ENCODE results near the gene TOP1.

TOP1 gene

DNA sequence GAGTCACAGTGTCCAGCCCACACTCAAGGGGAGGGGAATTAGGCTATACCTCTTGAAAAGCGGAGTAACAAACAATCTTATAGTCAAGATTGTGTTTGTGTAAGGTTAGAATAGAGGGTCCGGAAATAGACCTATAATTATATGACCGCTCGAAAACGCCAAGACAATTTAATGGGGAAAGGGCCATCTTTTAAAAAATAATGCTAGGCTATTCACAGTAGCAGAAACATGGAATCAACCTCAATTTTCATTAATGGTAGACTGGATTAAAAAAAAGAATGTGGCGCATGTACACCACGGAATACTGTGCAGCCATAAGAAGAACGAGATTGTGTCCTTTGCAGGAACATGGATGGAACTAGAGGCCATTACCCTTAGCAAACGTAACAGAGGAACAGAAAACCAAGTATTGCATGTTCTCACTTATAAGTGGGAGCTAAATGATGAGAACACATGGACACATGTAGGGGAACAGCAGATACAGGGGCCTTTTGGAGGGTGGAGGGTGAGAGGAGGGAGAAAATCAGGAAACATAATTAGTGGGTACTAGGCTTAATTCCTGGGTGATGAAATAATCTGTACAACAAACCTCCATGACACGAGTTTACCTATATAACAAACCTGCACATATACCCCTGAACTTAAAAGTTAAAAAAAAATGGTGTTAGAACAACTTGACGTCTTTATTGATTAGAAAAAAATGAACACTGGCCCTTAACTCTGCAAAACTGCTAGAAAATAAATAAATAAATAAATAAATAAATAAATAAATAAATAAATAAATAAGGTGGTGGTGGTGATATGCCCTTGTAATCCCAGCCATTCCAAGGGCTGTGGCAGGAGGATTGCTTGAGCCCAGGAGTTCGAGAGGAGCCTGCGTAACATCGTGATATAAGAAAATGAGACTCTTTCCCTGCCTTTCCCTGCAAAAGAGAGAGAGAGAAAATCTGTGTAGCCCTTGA, 30.3 kb downstream of the TOP1 start:
- DNase-seq: no peak

DNA sequence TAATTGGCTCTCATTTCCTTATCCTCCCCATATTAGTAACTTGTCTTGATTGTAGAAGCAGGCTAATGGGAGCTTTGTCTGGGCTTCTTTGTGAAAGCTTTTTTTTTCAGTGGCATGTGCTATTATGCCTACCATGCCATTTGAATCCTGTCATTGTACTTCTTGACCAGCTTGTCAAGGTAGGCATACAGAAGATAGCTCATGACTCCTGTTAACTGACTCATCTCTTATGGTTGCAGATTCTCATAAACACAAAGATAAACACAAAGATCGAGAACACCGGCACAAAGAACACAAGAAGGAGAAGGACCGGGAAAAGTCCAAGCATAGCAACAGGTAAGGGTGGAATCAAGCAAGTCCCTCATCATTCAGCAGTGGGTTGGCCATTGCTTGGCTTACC, 32.5 kb downstream of the TOP1 start:
- DNase-seq: no peak

DNA sequence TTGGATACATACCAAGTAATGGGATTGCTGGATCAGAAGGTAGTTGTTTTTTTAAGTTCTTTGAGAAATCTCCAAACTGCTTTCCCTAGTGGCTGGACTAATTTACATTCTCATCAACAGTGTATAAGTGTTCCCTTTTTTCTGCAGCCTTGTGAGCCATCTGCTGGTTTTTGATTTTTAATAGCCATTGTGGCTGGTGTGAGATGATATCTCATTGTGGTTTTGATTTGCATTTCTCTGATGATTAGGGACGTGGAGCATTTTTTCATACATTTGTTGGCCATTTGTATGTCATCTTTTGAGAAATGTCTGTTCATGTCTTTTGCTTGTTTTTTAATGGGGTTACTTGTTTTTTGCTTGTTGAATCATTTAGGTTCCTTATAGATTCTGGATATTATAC, 34.8 kb downstream of the TOP1 start:
- DNase-seq: peak; percentile 88

DNA sequence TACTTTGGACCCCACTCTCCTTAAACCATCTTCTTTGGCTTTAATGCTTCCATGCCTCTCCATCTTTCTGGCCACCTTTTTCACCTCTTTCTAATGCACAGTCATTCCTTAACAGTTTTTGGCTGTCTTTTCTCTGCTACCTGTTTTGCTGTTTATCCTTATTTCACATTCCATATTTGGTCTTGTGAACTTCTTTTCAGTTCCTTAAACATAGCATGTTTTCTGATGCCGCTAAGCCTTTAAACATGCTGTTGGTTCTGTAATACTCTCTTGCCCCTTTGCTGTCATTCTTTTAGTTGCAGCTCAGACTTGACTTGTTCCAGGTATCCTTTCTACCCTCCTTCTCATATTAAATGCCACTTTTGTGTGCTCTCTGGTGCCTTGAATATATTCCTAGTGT, 35.8 kb downstream of the TOP1 start:
- no peak for DNase-seq

DNA sequence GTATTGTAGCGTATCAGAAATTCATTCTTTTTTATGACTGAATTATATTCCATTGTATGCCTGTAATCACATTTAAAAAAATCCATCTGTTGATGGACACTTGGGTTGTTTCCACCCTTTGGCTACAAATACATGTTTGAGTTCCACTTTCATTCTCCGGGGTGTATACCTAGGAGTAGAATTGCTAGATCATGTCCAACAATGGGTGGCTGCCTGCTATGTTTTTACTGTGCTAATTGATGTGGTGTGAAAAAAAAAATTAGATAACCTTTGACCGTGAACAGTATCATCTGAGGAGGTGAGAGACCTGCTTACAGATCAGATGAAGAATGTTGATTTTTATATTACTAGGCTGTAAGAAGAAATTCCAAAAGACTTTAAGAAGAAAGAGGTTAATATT, 37.1 kb downstream of the TOP1 start:
- DNase-seq: no peak

DNA sequence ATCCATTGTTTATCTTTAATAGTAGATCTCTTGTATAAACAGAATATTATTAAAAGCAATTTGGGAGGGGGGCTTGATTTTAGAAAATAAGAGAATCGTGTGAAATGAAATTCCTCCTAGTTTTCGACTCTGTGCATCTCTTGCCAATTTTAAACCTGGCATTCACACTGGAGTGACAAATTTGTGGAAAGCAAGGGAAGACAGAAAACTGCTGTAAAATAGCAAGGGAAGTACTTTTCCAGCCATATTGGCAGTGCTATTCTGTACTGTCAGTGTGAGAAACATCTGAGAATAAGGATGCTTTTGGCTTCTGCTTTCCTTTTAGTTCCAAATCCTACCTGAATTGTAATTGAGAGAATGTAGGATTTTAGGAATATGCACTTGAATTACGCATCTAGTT, 40.2 kb downstream of the TOP1 start:
- DNase-seq: no peak

DNA sequence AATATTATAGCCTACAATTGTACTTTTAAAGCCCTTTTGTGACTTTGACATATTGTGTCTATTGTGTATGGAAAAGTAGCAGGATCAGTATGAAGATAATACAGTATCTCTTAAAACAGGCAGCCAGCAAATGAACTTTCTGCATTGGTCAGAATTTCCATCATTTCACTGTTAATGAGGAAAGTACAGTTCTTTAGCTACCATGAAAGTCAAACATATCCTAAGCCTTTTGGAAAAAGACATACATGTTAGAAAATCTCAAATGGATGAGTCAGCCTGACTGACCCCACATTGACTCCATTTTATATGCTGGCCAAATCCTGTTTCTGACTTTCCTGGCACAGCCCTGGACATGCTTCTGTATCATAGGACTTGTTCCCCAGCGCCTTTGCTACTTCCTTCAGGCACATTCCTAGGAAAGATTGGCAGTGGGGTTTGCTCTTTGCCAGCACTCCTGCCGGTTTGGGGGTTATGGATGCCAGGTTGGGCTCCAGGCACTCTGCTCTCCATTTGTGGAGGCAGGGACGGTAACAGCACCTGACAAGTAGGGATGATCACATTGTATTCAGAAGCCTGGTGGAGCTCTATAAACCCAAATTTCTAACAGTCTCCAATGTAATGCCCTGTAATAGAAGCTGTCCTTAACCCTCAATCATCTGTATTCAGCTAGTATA, 43.7 kb downstream of the TOP1 start:
- DNase-seq: no peak

DNA sequence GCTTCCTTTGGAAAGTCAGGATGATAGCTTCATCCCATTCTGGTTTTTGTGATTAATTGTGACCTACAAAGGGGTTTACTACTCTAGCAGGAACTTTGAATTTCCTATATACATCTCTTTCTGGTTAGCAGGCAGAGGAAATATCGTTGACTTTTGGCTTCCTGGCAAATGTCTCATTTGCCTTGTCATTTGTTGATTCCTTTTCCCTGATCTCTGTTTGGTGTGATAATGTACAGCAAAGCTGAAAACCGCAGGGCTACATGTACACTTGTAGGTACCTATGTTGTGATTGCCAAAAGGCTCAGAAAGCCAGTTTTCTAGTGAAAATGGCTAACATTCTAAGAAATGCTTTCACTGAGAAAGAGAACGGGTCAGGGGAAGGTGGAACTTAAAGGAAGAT, 44.3 kb downstream of the TOP1 start:
- no peak for DNase-seq

DNA sequence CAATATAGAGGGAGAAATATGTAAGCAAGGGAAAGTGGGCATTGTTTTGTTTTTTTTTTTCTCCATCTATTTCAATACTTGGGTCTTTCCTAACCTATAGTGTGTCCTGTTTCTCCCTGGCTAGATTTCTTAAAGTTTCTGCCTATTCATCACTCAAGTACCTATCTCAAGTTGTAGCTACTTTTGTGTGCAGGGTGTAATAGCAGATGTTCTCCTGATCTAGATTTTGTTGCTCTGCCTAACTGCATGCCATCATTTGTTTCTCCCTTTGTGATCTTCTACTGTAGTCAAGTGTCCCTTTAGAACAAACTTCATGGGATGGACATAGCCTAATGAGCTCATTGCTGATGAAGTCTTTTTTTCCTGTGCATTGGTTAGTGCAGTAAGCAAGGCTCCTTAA, 45.8 kb downstream of the TOP1 start:
- DNase-seq: no peak

DNA sequence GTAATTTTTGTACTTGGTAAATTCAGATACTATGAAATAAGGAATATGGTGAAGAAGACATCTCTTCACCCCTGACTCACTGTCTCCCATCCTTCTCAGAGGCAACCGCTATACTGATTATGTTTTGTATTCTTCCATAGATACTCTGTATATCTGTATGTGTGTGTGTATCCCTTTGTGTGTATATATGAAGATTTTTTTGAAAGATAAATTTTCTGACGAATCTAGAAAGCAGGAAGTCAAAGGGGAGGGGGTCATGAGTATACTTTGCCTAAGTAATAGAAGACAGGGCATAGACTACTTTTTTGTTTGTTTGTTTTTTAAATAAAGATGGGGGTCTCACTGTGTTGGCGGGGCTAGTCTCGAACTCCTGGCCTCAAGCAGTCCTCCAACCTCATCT, 48.2 kb downstream of the TOP1 start:
- no peak for DNase-seq

DNA sequence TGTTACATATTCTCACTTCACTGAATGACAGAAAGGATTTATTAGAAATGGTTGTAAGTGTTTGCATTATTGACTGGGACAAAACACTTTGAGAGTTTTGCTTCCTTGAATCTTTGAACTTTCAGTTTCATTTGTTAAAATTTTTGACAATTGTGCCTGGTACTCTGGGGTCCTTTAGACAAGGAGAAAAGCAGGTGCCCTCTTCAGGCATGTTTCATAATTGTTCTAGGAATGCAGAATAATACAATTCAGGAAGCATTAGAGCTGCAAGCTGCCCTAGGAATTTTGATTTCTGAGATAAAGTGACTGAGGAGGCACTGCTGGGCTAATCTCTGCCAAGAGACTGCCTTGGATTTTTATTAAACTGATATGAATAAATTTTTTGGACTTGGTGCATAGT, 49.7 kb downstream of the TOP1 start:
- DNase-seq: no peak

DNA sequence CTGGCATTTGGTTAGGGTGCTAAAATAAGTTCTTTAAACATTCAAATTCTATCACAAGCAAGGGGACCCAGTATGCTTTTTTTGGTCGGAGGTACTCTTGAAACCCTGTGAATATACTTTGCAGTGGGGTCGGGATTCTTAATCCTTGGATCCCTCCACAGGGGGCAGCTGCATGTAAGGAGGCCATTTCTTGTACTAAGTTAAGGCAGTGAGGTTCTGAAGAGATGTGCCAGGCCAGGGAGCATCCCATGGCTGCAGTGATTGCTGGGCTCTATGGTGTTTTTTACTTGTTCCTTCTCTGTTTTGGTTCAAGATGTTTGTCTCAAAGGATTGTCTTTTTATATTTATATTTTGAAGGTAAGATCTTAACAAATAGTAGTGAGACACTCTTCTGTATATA, 50.4 kb downstream of the TOP1 start:
- no peak for DNase-seq

DNA sequence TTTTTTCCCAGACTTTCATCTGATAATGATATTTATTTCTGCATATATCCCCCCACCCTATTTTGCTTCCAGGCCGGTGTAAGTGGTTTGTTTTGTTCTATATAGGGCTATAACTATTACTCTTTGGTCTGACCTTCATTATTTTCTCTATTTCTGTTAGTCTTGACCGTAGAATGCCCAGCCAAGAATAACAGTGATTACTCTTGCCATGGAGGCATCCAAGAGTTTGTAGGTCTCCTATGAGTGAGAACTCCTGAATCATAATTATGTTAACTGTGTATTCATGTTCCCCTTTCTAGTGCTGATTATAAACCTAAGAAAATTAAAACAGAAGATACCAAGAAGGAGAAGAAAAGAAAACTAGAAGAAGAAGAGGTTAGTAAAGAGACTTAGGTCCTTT, 52.2 kb downstream of the TOP1 start:
- DNase-seq: no peak

DNA sequence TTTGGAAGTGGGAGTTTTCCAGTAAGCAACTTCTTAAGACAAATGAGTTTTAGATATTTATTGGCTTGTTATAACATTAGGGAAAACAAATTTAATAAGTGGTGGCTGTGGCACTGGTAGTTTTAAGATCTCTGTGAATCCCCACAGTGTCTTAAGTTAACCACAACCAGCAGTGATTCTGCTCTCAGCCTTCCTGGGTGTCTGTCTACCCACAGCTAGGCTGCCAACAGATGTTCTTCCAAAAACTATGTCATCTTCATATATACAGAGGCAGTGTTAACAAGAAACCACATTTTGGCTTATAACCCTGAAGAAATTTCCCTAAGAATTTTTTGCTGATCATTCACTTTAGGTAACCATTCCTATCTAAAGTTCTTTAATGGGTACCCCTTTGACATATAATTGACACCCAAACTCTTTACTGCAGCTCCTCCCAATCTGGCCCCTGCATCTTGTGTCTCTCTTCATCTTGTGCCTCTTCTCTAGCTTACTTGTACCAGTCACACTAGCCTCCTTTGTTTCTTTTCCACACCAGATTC, 52.7 kb downstream of the TOP1 start:
- no peak for DNase-seq

DNA sequence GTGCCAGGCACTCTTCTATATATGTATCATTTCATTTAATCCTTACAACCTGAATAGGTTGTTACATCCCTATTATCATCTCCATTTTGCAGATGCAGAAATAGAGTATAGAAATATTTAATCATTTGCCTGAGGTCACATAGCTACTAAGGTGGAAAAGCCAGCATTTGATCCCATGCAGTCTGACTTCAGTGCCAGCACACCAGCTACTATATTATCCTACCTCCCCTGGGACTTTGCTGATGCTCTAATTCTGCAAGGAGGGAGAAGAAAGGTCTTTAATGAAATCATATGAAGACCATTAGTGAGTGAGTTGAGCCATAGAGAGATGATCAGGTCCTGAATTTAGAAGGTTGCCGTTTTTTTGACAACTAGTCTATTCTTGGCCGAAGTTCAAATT, 53.7 kb downstream of the TOP1 start:
- no peak for DNase-seq

DNA sequence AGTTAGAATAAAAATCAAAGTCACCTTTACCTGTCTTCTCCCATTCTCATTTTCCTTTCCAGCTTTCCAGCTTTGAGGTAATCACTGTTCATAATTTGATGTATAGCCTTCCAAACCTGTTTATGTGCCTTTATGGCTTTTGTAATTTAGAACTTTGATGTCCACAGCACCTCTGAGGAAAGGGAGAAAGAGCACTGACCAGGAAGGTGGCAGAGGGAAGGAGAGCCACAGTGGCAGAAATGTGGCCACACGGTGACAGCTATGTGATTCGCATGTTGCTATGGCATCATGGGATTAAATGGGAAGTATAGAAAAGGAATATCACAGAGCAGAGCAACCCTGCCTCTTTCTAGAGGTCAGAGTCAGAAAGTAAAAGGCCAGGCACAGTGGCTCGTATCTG, 57.0 kb downstream of the TOP1 start:
- no peak for DNase-seq

DNA sequence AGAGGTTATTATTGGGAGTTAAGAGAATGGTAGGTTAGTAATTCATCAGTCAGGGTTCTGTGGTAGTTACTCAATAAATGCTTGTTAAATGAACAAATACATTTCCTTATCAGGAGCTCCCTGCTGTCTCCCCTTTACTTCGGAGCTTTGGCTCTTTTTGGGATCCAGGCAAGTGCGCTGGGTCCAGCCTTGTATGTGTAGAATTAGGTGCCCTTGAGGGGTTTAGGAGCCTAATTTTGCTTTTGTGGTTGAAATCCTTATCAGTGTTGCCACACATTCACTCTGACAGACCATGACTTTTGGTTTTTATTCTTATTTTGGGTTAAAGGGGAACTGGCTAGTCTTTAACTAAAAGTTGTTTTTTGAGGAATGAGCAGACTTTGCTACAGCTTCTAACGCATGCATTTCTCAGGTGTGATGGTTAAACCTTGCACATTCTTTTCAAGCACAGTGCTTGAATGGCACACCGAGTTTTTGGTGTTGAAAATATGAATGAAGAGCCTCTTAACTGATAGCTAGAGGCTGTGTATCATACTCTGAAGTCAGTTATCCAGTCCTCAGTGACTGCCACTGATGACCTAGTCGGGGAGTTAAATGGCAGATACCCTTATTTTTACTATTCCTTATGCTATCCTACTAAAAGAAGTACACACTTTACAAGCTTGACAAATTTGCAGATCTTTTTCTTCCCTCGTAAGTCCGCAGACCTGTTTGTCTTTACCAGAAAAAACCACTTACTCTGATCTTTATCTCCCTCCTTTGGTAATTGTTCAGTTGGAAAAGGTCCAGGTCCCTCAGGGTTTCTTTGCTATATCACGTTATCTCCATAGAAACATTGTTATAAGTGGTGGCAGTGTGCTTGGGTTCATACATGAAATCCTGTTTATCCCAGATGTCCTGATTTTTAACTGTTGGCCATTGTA, 58.0 kb downstream of the TOP1 start:
- peak; percentile 17 for DNase-seq

DNA sequence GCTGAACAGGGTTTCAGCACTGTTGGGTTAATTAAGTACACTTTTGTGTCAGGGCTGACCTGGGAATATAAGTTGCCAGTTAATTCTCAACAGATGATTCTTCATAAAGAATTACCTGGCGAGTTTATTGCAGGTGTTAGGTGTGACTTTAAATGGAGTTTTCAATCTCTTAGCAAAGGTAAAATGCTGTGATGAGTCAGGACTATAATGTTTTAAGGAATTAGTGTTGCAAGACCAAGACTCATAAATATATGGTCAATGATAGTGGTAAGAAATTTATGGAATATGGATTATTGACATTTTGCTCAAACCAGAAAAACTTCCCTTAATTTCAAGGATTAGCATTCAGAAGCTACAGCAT, 58.7 kb downstream of the TOP1 start:
- no peak for DNase-seq

DNA sequence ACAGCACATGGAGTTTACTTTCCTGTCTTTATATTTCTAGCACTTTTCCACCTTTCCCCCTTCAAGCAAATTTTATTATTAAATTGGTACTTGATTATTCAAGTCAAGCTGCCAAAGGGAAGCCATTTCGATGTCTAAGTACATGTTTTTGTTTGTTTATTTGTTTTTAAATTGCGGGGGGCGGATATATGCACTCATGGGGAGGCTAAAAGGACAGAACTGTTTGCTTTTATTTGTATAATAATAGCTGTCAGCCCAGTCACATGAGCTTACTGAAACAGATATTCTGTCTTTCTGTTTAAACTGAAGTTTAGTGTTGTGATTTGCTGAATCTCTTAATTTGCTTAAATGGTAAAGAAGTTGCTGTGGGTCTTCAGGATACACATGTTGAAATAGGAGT, 59.2 kb downstream of the TOP1 start:
- no peak for DNase-seq

DNA sequence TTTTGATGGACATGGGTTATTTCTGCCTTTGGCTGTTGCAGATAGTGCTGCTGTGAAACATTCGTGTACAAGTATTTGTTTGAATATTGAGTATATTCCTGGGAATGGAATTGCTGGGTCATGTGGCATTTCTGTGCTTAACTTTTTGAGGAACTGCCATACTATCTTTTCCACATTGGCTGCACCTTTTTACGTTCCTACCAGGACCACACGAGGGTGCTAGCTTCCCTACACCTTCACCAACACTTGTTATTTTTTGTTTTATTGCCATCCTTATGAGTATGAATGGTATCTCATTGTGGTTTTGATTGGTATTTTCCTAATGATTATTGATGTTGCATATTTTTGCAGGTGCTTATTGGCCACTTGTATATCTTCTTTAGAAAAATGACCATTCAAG, 60.9 kb downstream of the TOP1 start:
- DNase-seq: no peak

DNA sequence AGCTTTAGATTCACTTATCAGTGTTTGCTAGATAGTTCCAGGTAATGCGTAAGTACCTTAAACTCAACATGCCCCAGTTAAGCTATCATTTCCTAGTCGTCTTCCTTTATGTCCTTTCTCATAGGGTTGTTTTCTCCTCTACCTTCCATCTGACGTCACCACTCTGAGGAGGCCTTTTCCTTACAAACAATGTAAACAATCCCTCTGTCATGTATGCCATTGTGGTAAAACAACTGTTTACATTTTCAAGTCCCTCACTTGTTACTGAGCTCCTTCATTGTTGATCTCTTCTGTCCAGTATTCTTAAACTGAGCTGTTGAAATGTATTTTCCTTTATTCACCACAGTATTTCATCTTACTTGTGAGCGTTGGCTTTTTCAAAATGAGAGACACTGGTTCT, 63.3 kb downstream of the TOP1 start:
- no peak for DNase-seq

DNA sequence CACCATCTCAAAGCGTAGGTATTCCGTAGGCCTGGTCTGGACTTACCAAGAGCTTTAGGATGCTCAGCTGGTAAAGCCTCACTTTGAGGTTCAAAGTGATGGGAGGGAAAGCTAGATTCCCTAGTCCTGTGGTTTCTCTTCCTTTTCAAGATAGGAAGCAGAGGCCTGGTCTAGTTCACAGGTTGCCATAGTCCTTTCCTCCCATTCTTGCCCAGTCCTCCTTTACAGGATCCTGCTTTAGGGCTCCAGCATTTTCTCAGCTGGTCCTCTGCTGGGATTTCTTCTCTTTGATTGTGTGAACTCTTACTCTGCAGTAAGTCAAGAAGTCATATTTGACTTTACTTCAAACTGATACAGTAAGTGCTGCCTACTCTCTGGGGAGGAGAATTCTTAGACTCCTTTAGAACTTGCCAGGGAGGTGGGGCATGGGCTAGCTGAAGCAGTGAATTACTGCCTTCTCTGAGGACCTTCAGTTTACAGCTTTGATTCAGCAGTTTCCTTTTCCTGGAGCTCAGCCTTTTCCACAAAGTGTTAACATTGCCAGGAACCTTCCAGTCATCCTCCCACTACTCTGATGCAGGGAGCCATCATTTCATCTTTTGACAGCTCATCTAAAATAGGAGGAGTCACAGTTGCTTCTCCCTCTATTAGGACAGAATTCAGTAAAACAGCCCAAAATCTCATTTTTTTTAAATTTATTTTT, 65.9 kb downstream of the TOP1 start:
- DNase-seq: no peak

Measured in NCI-H526 treated with DMSO at 0.1 percent for 48 hours (cell line).